Measurements from ENCODE around the gene FOCAD.

FOCAD gene

DNA sequence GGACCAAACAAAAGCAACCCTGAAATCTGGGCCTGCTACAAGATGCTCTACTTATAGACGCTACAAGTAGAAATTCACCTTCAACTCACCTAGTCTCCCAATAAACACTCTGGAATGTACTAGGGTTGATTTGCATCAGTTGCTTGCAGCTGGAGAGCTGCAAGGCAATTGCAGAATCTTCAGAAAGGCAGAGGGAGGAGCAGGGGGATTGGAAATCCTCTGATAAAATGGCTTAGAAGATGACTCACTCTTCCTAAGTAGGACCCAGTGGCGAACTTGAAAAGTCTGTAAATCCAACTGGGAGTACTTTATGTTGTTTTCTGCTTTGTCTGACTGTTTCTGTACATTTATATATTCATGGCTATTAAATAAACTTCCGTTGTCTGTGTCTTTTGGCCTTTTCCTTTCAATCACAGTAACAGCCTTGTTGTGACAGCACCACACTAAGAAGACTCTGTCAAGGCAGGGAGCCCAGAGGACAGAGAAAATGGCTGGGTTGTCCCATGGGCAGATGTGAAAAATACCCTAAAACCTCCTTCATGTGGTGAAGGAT lies 47.1 kb upstream of the FOCAD start:
- no peaks in the 10 kb centered on the region for H3K9me3 ChIP-seq (ENCODE audit: low read length)
- H4K20me1 ChIP-seq (ENCODE audit: insufficient read depth, low read length): no peaks in the 10 kb centered on the region; the same call in 1 of the 2 replicates
- no peak overlapping the region for H3K9ac ChIP-seq (ENCODE audit: low read length)
- TF ChIP-seq, protein P1, sequence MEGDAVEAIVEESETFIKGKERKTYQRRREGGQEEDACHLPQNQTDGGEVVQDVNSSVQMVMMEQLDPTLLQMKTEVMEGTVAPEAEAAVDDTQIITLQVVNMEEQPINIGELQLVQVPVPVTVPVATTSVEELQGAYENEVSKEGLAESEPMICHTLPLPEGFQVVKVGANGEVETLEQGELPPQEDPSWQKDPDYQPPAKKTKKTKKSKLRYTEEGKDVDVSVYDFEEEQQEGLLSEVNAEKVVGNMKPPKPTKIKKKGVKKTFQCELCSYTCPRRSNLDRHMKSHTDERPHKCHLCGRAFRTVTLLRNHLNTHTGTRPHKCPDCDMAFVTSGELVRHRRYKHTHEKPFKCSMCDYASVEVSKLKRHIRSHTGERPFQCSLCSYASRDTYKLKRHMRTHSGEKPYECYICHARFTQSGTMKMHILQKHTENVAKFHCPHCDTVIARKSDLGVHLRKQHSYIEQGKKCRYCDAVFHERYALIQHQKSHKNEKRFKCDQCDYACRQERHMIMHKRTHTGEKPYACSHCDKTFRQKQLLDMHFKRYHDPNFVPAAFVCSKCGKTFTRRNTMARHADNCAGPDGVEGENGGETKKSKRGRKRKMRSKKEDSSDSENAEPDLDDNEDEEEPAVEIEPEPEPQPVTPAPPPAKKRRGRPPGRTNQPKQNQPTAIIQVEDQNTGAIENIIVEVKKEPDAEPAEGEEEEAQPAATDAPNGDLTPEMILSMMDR (IDR thresholded peaks at IDR 0.05; ENCODE audit: low read length): no peak
- TF ChIP-seq EZH2 (IDR thresholded peaks at IDR 0.05; ENCODE audit: borderline replicate concordance, low read length): no peak
- no peaks in the 10 kb centered on the region for H3K27me3 ChIP-seq (ENCODE audit: insufficient read depth, low read length)
- no peak overlapping the region for H3K27ac ChIP-seq (ENCODE audit: low read depth, low read length, poor library complexity, severe bottlenecking)
- no peaks in the 10 kb centered on the region for H3K9me2 ChIP-seq (ENCODE audit: low read depth, low read length)
- H3K79me2 ChIP-seq (ENCODE audit: insufficient read depth, low read length): no peaks in the 10 kb centered on the region
- H3K4me3 ChIP-seq (ENCODE audit: low read depth, low read length, poor library complexity, severe bottlenecking): no peak overlapping the region
- H3K4me2 ChIP-seq (ENCODE audit: low read length): no peak overlapping the region
- H2AFZ ChIP-seq (ENCODE audit: low read length): no peak overlapping the region
- H3K36me3 ChIP-seq (ENCODE audit: insufficient read depth, low read length): no peaks in the 10 kb centered on the region
- peaks cover 9% of the 10 kb centered on the region for H3K4me1 ChIP-seq (ENCODE audit: insufficient read depth, low read length, severe bottlenecking)
- H3F3A ChIP-seq (ENCODE audit: insufficient read depth, low read length): peaks cover 5% of the 10 kb centered on the region; the same call in 1 of the 2 replicates

DNA sequence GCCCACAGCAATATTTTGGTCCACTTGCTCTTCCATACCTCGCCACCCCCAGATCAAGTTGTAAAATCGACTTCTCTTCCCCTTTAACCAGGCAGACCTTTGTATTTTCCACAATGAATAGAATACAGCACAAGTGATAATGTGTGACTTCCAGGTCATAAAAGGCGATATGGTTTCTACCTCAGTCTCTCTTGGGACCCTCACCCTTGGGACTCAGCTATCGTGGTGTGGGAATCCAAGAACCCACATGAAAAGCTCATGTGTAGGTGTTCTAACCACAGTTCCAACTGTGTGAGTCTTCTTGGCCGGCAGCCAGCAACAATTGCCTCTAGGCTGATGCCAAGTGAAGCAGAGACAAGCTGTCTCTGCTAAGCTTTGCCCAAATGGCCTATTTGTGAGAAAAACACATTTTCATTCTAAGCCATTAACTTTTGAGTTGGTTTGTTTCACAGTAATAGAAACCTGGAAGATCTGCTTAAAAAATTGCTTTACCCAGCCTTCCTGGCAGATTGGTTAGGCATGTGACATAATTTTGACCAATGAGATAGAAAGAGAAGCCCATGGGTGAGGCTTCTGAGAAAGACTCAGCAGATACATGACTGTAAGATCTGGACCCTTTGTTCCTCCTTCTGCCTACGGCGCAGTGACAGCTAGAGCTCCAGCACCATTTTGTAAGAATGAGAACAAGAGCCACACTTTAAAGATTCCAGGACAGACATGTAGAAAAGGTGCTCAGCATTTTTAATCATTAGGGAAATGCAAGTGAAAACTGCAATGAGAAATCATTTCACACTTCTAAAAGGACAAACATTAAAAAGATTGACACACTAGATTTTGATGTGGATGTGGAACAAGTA lies 43.5 kb upstream of the FOCAD start:
- no peaks in the 10 kb centered on the region for H3K79me2 ChIP-seq (ENCODE audit: insufficient read depth, low read length)
- no peak overlapping the region for H3K4me3 ChIP-seq (ENCODE audit: low read depth, low read length, poor library complexity, severe bottlenecking)
- no peak overlapping the region for H2AFZ ChIP-seq (ENCODE audit: low read length)
- no peak overlapping the region for H3K9ac ChIP-seq (ENCODE audit: low read length)
- H3K4me1 ChIP-seq (ENCODE audit: insufficient read depth, low read length, severe bottlenecking): peaks cover 9% of the 10 kb centered on the region
- peaks cover 5% of the 10 kb centered on the region; the same call in 1 of the 2 replicates for H3F3A ChIP-seq (ENCODE audit: insufficient read depth, low read length)
- H3K9me3 ChIP-seq (ENCODE audit: low read length): no peaks in the 10 kb centered on the region
- H3K27me3 ChIP-seq (ENCODE audit: insufficient read depth, low read length): no peaks in the 10 kb centered on the region; the same call in 1 of the 2 replicates
- no peak overlapping the region for H3K4me2 ChIP-seq (ENCODE audit: low read length)
- TF ChIP-seq, protein P1 (IDR thresholded peaks at IDR 0.05; ENCODE audit: low read length): no peak
- no peak for TF ChIP-seq EZH2 (IDR thresholded peaks at IDR 0.05; ENCODE audit: borderline replicate concordance, low read length)
- H3K27ac ChIP-seq (ENCODE audit: low read depth, low read length, poor library complexity, severe bottlenecking): no peak overlapping the region
- H4K20me1 ChIP-seq (ENCODE audit: insufficient read depth, low read length): no peaks in the 10 kb centered on the region; the same call in 1 of the 2 replicates
- H3K9me2 ChIP-seq (ENCODE audit: low read depth, low read length): no peaks in the 10 kb centered on the region
- H3K36me3 ChIP-seq (ENCODE audit: insufficient read depth, low read length): no peaks in the 10 kb centered on the region

DNA sequence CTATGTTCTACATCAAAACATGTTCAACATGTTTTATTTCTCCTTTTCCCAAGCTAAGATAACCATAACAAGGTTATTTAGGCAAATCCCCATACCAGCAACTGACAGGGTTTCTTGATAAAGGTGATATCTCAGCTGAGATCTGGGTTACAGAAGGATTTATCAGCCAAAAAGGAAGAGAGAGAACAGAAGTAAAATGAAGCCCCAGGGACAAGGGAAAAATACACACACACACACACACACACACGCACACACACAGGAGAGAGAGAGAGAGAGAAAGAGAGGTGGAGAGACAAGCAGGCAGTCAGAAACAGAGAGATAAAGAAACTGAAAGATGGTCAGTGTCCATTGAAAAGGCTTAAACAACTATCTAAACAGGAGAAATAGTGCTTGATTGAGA lies 42.0 kb upstream of the FOCAD start:
- no peak overlapping the region for H3K9ac ChIP-seq (ENCODE audit: low read length)
- H3K4me1 ChIP-seq (ENCODE audit: insufficient read depth, low read length, severe bottlenecking): peaks cover 9% of the 10 kb centered on the region
- H3K79me2 ChIP-seq (ENCODE audit: insufficient read depth, low read length): no peaks in the 10 kb centered on the region
- H3K36me3 ChIP-seq (ENCODE audit: insufficient read depth, low read length): no peaks in the 10 kb centered on the region
- no peaks in the 10 kb centered on the region; the same call in 1 of the 2 replicates for H3K27me3 ChIP-seq (ENCODE audit: insufficient read depth, low read length)
- H3K4me2 ChIP-seq (ENCODE audit: low read length): no peak overlapping the region
- peaks cover 5% of the 10 kb centered on the region; the same call in 1 of the 2 replicates for H3F3A ChIP-seq (ENCODE audit: insufficient read depth, low read length)
- no peak overlapping the region for H3K4me3 ChIP-seq (ENCODE audit: low read depth, low read length, poor library complexity, severe bottlenecking)
- no peaks in the 10 kb centered on the region; the same call in 1 of the 2 replicates for H4K20me1 ChIP-seq (ENCODE audit: insufficient read depth, low read length)
- H3K9me3 ChIP-seq (ENCODE audit: low read length): no peaks in the 10 kb centered on the region
- TF ChIP-seq, protein P1 (IDR thresholded peaks at IDR 0.05; ENCODE audit: low read length): no peak
- TF ChIP-seq EZH2 (IDR thresholded peaks at IDR 0.05; ENCODE audit: borderline replicate concordance, low read length): no peak
- H3K27ac ChIP-seq (ENCODE audit: low read depth, low read length, poor library complexity, severe bottlenecking): no peak overlapping the region
- H2AFZ ChIP-seq (ENCODE audit: low read length): no peak overlapping the region
- H3K9me2 ChIP-seq (ENCODE audit: low read depth, low read length): no peaks in the 10 kb centered on the region
